Upper lobe of left lung (tissue), 6 donors: ENCODE results near the gene NCAN. TPM values are rescaled to one million over a fixed set of nuclear protein-coding genes. Genes with fewer than 3 reads are reported as not detected.
"Not testable (repeated sequence)": the region's sequence is repeated elsewhere in the genome, so short reads cannot be mapped to it uniquely, and the experiment has no call there.

Experiments
- ATAC-seq, 2 donors: fragments of 200-7000 bp; cut with Tn5 transposase; one replicate each; pipeline ENCODE4 v1.9.1; 2022; ENCODE audit warnings: mild to moderate bottlenecking in 2 of 2, moderate library complexity in 2 of 2; ENCODE audit not compliant: low FRiP score in 2 of 2
- DNase-seq, 2 donors: peaks; one replicate each; pipeline ENCODE4 v3.0.0-alpha.2; 2019 to 2020
- H3K27ac ChIP-seq, 4 donors: fragments of 200-600 bp; sonication (generic); one replicate each; pipeline ENCODE4 v1.5.1; 2016 to 2019
- H3K27me3 ChIP-seq, 4 donors: fragments of 200-600 bp; sonication (generic); one replicate each; pipeline ENCODE4 v1.5.1; 2017 to 2019
- H3K36me3 ChIP-seq, 4 donors: fragments of 200-600 bp; sonication (generic); one replicate each; pipeline ENCODE4 v1.5.1; 2016 to 2019
- H3K4me1 ChIP-seq, 4 donors: fragments of 200-600 bp; sonication (generic); one replicate each; pipeline ENCODE4 v1.5.1; 2018 to 2019
- H3K4me3 ChIP-seq, 4 donors: fragments of 200-600 bp; sonication (generic); one replicate each; pipeline ENCODE4 v1.5.1; 2017 to 2019; ENCODE audit warnings: mild to moderate bottlenecking in 2 of 4, moderate library complexity in 1 of 4
- H3K9me3 ChIP-seq, 4 donors: fragments of 200-600 bp; sonication (generic); one replicate each; pipeline ENCODE4 v1.5.1; 2018 to 2019
- CTCF ChIP-seq, 6 experiments: fragments of 450-650 bp in 4 of 6; fragments of 200-600 bp in 2 of 6; sonication (generic) in 2 of 6; IDR thresholded peaks; one replicate each; pipeline ENCODE4 v1.5.1; 2016 to 2019; ENCODE audit warnings: antibody characterized with exemption in 6 of 6
- EP300 ChIP-seq, 4 donors: sonication (generic); formaldehyde crosslinking; IDR thresholded peaks; one replicate each; pipeline ENCODE4 v1.5.1; 2017; ENCODE audit warnings: antibody characterized with exemption in 4 of 4, control low read depth in 2 of 4
- POLR2A ChIP-seq, 4 donors: fragments of 450-650 bp; IDR thresholded peaks; one replicate each; pipeline ENCODE4 v1.5.1; 2016 to 2017; ENCODE audit warnings: antibody characterized with exemption in 4 of 4, mild to moderate bottlenecking in 2 of 4
- POLR2AphosphoS5 ChIP-seq, 2 donors: sonication (generic); formaldehyde crosslinking; IDR thresholded peaks; one replicate each; pipeline ENCODE4 v1.5.1; 2017; ENCODE audit warnings: antibody characterized with exemption in 2 of 2
- WGBS, 2 donors: methylation state at CpG; one replicate each; pipeline ENCODE4 v1.1.5; 2017 to 2018; 5-methylcytosine and 5-hydroxymethylcytosine counted together
- total RNA-seq, 6 donors: library from RNA; depleted of rRNA in 4 of 6; stranded (reverse); fragments of >200 nt in 4 of 6; gene quantifications; one replicate each; pipeline versions ENCODE4 v1.1.0 to v1.2.1, GENCODE V29; 2016 to 2021
- donor health status: DM: no; HTN: no; CAD: no; lungs with moderate emphysema.
- donor health status: DM: no; HTN: yes; CAD: no; lungs with severe emphysema.

Gene NCAN
- total RNA-seq, 6 donors from 2014 or later: 3.1 TPM; not detected in 5

DNA sequence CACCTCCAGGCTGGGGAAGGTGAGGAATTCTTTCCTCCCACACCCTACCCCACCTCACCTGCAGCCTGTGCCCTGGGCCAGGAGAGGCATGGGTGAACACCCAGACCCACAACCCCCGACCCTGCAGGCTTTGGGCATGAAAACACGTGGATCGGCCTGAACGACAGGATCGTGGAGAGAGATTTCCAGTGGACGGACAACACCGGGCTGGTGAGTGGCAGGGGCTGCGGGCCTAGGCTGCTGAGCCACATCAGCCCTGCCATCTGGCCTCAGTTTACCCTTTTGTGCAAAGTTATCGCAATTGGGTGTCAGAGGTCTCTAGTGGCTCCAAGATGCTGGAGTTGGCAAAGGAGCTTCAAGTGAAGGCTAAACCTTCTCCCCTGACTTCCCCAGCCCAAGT, 28.7 kb downstream of the NCAN start:
- DNase-seq: no peak
- H3K4me1 ChIP-seq: no peaks in the 10 kb centered on the region
- 79 to 82% methylated on average over 5 to 9 of the region's 9 CpGs for WGBS, 2 donors
- TF ChIP-seq CTCF (IDR thresholded peaks at IDR 0.05) (no peak), EP300 (IDR thresholded peaks at IDR 0.05) (no peak), POLR2AphosphoS5 (IDR thresholded peaks at IDR 0.05) (no peak), POLR2A (IDR thresholded peaks at IDR 0.05) (no peak)
- H3K9me3 ChIP-seq: peaks cover 0 to 6% (median 3%) of the 10 kb centered on the region in 4 donors
- H3K36me3 ChIP-seq: no peaks in the 10 kb centered on the region
- no peaks in the 10 kb centered on the region for H3K27me3 ChIP-seq
- H3K4me3 ChIP-seq: no peak overlapping the region
- no peak overlapping the region for H3K27ac ChIP-seq
- no peak for ATAC-seq

GRCh38 chr19:19250196-19250801, 38.5 kb downstream of the NCAN start:
- no peak for TF ChIP-seq POLR2A (IDR thresholded peaks at IDR 0.05)
- TF ChIP-seq CTCF (IDR thresholded peaks at IDR 0.05): no peak
- no peak for TF ChIP-seq EP300 (IDR thresholded peaks at IDR 0.05)
- no peak for TF ChIP-seq POLR2AphosphoS5 (IDR thresholded peaks at IDR 0.05)
- no peak for DNase-seq
- Histone ChIP-seq H3K27ac (no peak overlapping the region), H3K9me3 (no peaks in the 10 kb centered on the region), H3K4me1 (no peaks in the 10 kb centered on the region), H3K4me3 (no peak overlapping the region), H3K36me3 (no peaks in the 10 kb centered on the region), H3K27me3 (no peaks in the 10 kb centered on the region)
- no peak for ATAC-seq
- 55 to 56% methylated on average over 4 to 5 of the region's 5 CpGs for WGBS, 2 donors

DNA sequence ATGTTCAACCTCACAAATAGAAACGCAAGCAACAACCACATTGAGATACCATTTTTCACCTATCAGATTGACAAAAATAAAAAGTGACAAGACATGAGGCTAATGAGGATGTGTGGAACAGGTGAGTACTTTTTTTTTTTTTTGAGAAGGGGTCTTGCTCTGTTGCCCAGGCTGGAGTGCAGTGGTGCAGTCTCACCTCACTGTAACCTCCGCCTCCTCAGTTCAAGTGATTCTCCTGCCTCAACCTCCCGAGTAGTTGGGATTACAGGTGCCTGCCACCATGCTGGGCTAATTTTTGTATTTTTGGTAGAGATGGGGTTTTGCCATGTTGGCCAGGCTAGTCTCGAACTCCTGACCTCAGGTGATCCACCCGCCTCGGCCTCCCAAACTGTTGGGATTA, 41.7 kb downstream of the NCAN start:
- not testable (repeated sequence) for H3K27me3 ChIP-seq, H3K27ac ChIP-seq, DNase-seq, H3K4me3 ChIP-seq, H3K4me1 ChIP-seq, ATAC-seq, H3K9me3 ChIP-seq, H3K36me3 ChIP-seq
- 89 to 93% methylated on average over 6 of the region's 6 CpGs for WGBS, 2 donors

- no peak for ATAC-seq
Observed at GRCh38 chr19:19256072-19256969, 44.6 kb downstream of the NCAN start.

More at GRCh38 chr19:19256072-19256969, 44.6 kb downstream of the NCAN start:
- Histone ChIP-seq H3K9me3 (peaks cover 0 to 4% (median 0%) of the 10 kb centered on the region in 4 donors), H3K27ac (no peak overlapping the region), H3K27me3 (peaks cover 0 to 7% (median 4%) of the 10 kb centered on the region in 4 donors), H3K36me3 (no peaks in the 10 kb centered on the region), H3K4me1 (peaks cover 0 to 5% (median 2%) of the 10 kb centered on the region in 4 donors), H3K4me3 (no peak overlapping the region)
- TF ChIP-seq EP300 (IDR thresholded peaks at IDR 0.05): no peak
- no peak for TF ChIP-seq CTCF (IDR thresholded peaks at IDR 0.05)
- no peak for TF ChIP-seq POLR2AphosphoS5 (IDR thresholded peaks at IDR 0.05)
- TF ChIP-seq POLR2A (IDR thresholded peaks at IDR 0.05): no peak
- 46 to 52% methylated on average over 17 of the region's 17 CpGs for WGBS, 2 donors
- DNase-seq: no peak
